Peyer's patch (tissue), 4 donors: ENCODE results near the gene ARRB1. TPM values are rescaled to one million over a fixed set of nuclear protein-coding genes. Genes with fewer than 3 reads are reported as not detected.

Experiments used
- DNase-seq, 3 donors: peaks; one replicate each; pipeline ENCODE4 v3.0.0-alpha.2; 2017 to 2019
- H3K27ac ChIP-seq, 4 donors: fragments of 200-600 bp; sonication (generic); one replicate each; pipeline ENCODE4 v1.5.1; 2016 to 2019
- H3K27me3 ChIP-seq, 2 donors: fragments of 200-600 bp; sonication (generic); one replicate each; pipeline ENCODE4 v1.5.1; 2019
- H3K36me3 ChIP-seq, 3 donors: fragments of 200-600 bp; sonication (generic); one replicate each; pipeline ENCODE4 v1.5.1; 2016 to 2019
- H3K4me1 ChIP-seq, 4 donors: fragments of 200-600 bp; sonication (generic); one replicate each; pipeline ENCODE4 v1.5.1; 2016 to 2019
- H3K4me3 ChIP-seq, 4 donors: fragments of 200-600 bp; sonication (generic); 1 replicate in 3 of 4; 2 replicates in 1 of 4; pipeline ENCODE4 v1.5.1; 2016 to 2019; ENCODE audit warnings: mild to moderate bottlenecking in 1 of 4
- H3K9me3 ChIP-seq, 4 donors: fragments of 200-600 bp; sonication (generic); one replicate each; pipeline ENCODE4 v1.5.1; 2016 to 2019; ENCODE audit warnings: mild to moderate bottlenecking in 1 of 4
- POLR2A ChIP-seq, 2 donors: fragments of 450-650 bp; IDR thresholded peaks; one replicate each; pipeline ENCODE4 v1.5.1; 2017; ENCODE audit warnings: antibody characterized with exemption in 2 of 2, mild to moderate bottlenecking in 2 of 2, moderate library complexity in 2 of 2
- total RNA-seq, 4 donors: library from RNA; depleted of rRNA; stranded (reverse); fragments of >200 nt; gene quantifications; one replicate each; pipeline ENCODE4 v1.1.0, GENCODE V29; 2016
- TF ChIP-seq, protein P1 (sequence below), 6 experiments: fragments of 450-650 bp in 4 of 6; fragments of 200-600 bp in 2 of 6; sonication (generic) in 1 of 6; IDR thresholded peaks; one replicate each; pipeline ENCODE4 v1.5.1; 2017 to 2019; ENCODE audit warnings: antibody characterized with exemption in 6 of 6, mild to moderate bottlenecking in 3 of 6, moderate library complexity in 1 of 6

The ARRB1 gene
- total RNA-seq, 4 donors from 2014 or later, result 45.4 to 136 (median 90.6) TPM

DNA sequence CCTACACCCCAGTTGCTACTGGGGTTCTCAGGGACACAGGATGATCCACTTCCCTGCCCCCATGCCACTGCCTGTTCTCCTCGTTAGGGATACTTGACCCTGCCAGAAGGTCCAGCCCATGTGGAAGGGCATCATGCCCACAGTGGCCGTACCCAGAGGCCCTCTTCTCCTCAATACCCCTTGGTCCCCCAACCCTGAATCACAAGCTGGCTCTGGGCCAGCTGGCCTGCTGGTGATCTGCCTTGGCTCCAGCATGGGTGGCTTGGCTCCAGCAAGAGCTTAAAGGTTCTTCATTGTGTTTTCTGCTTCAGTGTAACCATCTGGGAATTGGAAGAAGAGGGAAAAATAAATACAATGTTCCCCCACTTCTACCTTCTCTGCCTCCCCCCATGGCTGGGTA lies 122.0 kb downstream of the ARRB1 start:
- H3K27ac ChIP-seq, result no peak overlapping the region
- no peaks in the 10 kb centered on the region for H3K9me3 ChIP-seq
- DNase-seq, result peak in 1 of 3 donors; percentile 25
- H3K27me3 ChIP-seq, result no peaks in the 10 kb centered on the region
- no peaks in the 10 kb centered on the region for H3K4me1 ChIP-seq
- no peak overlapping the region for H3K4me3 ChIP-seq
- no peak for TF ChIP-seq POLR2A (IDR thresholded peaks at IDR 0.05)
- TF ChIP-seq, protein P1, sequence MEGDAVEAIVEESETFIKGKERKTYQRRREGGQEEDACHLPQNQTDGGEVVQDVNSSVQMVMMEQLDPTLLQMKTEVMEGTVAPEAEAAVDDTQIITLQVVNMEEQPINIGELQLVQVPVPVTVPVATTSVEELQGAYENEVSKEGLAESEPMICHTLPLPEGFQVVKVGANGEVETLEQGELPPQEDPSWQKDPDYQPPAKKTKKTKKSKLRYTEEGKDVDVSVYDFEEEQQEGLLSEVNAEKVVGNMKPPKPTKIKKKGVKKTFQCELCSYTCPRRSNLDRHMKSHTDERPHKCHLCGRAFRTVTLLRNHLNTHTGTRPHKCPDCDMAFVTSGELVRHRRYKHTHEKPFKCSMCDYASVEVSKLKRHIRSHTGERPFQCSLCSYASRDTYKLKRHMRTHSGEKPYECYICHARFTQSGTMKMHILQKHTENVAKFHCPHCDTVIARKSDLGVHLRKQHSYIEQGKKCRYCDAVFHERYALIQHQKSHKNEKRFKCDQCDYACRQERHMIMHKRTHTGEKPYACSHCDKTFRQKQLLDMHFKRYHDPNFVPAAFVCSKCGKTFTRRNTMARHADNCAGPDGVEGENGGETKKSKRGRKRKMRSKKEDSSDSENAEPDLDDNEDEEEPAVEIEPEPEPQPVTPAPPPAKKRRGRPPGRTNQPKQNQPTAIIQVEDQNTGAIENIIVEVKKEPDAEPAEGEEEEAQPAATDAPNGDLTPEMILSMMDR (IDR thresholded peaks at IDR 0.05), result no peak
- no peaks in the 10 kb centered on the region for H3K36me3 ChIP-seq

DNA sequence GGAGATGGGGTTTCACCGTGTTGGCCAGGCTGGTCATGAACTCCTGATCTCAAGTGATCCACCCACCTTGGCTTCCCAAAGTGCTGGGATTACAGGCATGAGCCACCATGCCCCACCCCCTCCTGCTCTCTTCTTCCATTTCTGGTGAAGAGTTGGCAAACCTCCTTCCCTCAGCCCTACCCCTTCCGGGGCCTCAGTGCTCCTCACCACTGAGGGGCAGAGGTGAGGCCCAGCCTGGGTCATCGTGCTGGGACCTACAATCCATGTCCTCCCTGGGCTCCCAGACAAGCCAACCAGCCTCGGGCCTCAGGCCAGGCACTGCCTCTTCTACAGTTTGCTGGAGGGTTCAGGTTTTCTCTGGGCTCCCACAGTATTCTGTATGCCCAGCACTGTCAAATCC lies 125.7 kb downstream of the ARRB1 start:
- H3K27ac ChIP-seq, result no peak overlapping the region
- H3K4me3 ChIP-seq, result no peak overlapping the region
- H3K9me3 ChIP-seq, result no peaks in the 10 kb centered on the region
- H3K27me3 ChIP-seq, result no peaks in the 10 kb centered on the region
- DNase-seq, result peak in 1 of 3 donors; percentile 9
- H3K36me3 ChIP-seq, result no peaks in the 10 kb centered on the region
- TF ChIP-seq POLR2A (IDR thresholded peaks at IDR 0.05), result no peak
- TF ChIP-seq, protein P1 (IDR thresholded peaks at IDR 0.05), result no peak
- H3K4me1 ChIP-seq, result no peaks in the 10 kb centered on the region

DNA sequence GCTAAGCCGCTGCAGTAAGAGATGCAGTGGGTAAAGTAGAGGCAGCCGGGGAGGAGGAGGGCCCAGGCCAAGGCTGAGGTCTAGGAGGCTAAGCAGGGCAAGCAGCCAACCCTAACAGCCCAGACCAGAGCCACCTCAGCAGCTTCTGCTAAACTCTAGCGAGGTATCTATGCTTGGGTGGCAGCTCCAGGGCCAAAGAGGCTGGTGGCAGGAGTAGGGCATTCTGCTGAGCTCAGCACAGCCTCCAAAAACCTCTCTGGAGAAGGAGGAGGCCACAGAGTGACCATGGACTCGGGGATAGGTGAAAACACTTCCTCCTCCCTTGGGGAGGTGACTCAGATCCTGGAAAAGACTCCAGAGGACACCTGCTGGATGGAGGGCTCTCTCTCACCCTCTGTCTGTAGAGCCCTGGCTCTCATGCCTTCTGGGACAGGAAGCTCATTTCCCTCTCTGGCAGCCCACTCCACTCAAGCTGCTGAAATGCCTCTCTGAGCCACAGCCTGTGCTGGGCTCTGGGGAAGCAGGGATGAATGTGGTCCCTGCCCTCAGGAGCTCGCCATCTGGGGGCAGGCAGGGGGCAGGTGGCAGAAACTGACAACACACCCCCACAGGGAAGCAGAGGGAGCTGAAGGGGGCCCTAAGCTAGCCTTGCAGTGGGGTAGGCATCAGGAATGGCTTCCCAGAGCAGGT lies 127.4 kb downstream of the ARRB1 start:
- TF ChIP-seq, protein P1 (IDR thresholded peaks at IDR 0.05), result peak in 1 of 6 experiments; percentile 7
- no peak for TF ChIP-seq POLR2A (IDR thresholded peaks at IDR 0.05)
- peak in 1 of 3 donors; percentile 19 for DNase-seq
- no peaks in the 10 kb centered on the region for H3K4me1 ChIP-seq
- H3K27ac ChIP-seq, result no peak overlapping the region
- no peaks in the 10 kb centered on the region for H3K9me3 ChIP-seq
- H3K4me3 ChIP-seq, result no peak overlapping the region
- H3K27me3 ChIP-seq, result no peaks in the 10 kb centered on the region
- no peaks in the 10 kb centered on the region for H3K36me3 ChIP-seq

DNA sequence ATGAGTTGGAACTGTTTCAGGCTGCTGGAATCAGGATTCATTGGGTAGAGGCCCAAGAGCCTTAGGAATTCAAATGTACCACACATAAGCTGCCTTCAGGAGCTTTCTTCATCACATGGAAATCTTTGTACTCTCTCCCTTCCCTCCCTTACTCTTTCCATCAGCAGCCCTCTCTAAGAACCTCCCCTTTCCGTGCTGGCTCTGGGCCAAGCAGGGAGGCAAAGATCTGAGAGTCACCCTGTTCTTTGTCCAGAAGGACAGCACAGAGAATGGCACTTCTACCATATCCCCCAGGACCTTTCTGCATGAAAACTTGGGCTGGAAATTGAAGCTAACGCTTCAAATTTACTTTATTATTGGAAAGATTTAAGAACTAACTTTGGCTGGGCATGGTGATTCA lies 131.6 kb downstream of the ARRB1 start:
- Histone ChIP-seq H3K9me3 (no peaks in the 10 kb centered on the region), H3K27ac (no peak overlapping the region), H3K36me3 (no peaks in the 10 kb centered on the region), H3K4me1 (no peaks in the 10 kb centered on the region), H3K27me3 (no peaks in the 10 kb centered on the region), H3K4me3 (no peak overlapping the region)
- DNase-seq, result peak in 1 of 3 donors; percentile 26
- TF ChIP-seq, protein P1 (IDR thresholded peaks at IDR 0.05), result no peak
- TF ChIP-seq POLR2A (IDR thresholded peaks at IDR 0.05), result no peak

DNA sequence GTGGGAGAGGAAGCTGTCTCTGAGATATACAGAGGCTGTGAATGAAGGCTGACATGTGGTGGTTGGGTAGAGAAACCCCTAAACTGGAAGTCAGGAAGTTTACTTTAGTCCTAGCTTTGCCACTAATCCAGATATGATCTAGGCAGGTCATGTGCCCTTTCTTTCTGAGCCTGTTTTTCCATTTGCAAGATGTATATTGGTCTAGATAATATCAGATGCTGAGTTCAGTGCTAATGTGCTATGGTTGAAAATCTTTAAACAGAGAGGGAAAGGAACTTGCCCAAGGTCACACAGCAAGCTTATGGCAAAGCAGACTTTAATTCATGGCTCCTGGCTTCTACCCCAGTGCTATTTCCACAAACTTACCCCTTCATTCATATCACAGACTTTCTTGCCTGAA lies 136.6 kb downstream of the ARRB1 start:
- H3K9me3 ChIP-seq, result no peaks in the 10 kb centered on the region
- no peaks in the 10 kb centered on the region for H3K4me1 ChIP-seq
- no peak overlapping the region for H3K27ac ChIP-seq
- H3K4me3 ChIP-seq, result no peak overlapping the region
- TF ChIP-seq, protein P1 (IDR thresholded peaks at IDR 0.05), result no peak
- TF ChIP-seq POLR2A (IDR thresholded peaks at IDR 0.05), result no peak
- no peak for DNase-seq
- H3K36me3 ChIP-seq, result no peaks in the 10 kb centered on the region
- H3K27me3 ChIP-seq, result no peaks in the 10 kb centered on the region
